Fibroblast of skin of left biceps (primary cell): ENCODE measurements around the gene STK10.

ENCODE experiments used
- DNase-seq, 2 experiments: peaks; one replicate each; pipeline ENCODE4 v3.0.0-alpha.2; 2013; ENCODE audit warnings: low read depth in 2 of 2

Gene STK10

DNA sequence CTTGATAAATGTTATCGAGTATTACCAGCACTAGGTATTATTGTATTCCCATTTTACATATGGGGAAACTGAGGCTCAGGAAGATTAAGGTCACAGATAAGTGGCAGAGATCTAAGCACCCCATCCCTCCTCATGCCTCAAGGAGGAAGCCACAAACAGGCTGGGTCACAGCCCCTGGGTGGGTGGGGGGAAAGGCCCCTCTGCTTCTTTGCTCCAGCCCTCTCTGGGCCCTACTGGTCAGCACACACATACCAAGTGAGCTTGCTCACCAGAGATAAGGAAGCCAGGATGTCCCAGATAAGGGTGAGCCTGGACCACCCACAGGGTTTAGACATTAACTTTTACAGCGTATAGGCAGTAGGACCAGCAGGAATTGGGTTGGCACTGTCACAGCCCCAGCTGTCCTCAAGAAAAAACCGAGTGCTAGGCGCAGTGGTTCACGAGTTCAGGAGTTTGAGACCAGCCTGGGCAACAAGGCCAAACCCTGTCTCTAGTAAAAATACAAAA is 45.3 kb downstream of the STK10 start:
- no peak for DNase-seq

- no peak for DNase-seq
These were observed 46.1 kb downstream of the STK10 start for GRCh38 chr5:172141949-172142319.

- DNase-seq, result no peak
These were observed 47.2 kb downstream of the STK10 start for GRCh38 chr5:172140866-172141265.

- DNase-seq, result no peak
These were observed 47.9 kb downstream of the STK10 start for GRCh38 chr5:172140120-172140519.

- no peak for DNase-seq
These were observed 51.0 kb downstream of the STK10 start for GRCh38 chr5:172137046-172137445.

GRCh38 chr5:172133359-172134029 is 54.5 kb downstream of the STK10 start:
- peak; percentile 91 to 92 for DNase-seq

DNA sequence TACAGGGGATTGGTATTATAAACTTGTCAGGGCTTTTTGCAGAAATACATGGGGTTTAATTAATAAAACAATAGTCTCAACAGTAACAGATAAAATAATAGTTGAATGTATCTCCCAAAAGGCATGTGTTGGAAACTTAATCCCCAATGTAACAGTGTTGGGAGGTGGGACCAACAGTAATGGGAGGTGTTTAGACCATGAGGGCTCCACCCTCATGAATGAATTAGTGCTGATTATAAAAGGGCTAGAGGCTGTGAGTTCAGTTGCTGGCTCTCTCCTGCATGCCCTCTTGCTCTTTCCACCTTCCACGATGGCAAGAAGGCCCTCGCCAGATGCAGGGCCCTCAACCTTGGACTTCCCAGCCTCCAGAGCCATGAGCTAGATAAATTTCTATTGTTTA is 56.3 kb downstream of the STK10 start:
- no peak for DNase-seq

- DNase-seq, result no peak
These were observed 58.6 kb downstream of the STK10 start for GRCh38 chr5:172129256-172129910.

- DNase-seq, result no peak
These were observed 60.4 kb downstream of the STK10 start for GRCh38 chr5:172127581-172127980.

DNA sequence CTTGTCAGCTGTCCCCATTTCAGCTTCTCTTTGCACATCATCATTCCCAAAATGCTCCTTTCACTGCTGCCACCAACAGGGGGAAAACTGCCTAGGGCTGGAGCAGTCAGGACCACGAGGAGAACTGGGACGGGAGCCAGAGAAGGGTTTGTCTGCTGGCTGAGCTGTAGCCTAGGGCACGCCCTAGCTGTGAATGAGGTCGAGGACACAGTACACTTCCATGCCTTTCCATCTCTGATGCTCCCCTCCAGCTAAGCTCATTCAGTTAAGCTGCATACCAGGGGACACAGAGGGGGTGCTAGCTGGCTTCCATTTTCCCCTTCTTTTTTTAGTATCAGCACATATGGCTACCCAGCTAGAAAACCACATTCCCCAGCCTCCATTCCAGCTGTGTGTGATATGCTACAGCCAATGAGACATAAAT is 64.7 kb downstream of the STK10 start:
- DNase-seq, result peak; percentile 55 to 56

DNA sequence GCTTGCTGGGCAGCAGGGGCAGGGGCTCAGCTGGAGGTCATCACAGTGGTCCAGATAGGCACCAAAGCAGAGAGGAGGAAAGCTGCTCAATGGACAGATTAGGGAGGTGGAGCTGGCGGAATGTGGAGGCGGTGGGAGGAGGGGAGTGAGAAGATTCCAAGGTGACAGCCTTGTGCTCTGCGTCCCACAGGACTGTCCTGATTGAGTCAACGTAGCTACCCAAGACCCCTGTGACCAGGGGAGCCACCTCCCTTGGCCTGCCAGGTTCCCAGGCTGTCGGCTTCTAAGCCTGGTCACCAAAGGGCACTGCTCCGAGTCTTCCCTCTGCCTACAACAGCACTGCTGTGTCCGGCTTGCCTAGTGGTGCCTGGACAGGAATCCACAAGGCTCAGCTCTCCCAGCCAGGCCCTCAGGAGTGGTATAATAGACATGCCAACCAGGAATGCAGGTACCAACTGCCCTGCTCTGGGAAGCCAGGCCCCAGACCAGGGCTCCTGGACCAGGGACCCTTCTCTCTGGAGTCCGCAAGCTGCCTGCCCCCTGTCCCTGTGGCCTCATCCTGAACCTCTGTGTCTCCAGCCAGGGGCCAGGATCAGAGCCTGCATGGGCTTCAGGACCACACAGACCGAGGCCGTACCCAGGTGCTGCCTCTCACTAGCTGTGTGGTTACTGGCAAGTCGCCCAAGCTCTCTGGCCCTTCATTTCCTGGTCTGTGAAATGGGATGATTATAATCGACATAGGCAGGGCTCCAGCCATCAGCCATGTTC is 67.9 kb downstream of the STK10 start:
- DNase-seq, result no peak

DNA sequence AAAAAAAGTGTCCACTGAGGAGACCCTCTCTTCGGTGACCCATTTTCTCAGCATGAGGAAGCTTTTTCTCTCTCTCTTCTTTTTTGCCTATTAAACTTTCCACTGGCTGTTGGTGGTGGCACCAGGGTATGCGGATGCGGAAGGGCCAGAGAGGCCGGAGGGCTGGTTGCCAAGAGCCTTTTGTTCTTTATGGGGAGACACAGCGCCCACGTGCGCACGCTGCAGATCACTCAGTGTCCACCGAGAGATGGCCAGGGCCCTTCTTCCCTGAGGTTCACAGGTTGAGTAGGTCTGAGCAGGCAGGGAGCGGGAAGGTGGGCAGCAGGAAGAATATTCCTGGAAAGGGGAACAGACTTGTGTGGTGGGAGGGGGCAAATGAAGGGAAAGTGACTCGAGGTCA is 69.1 kb downstream of the STK10 start:
- no peak for DNase-seq

DNA sequence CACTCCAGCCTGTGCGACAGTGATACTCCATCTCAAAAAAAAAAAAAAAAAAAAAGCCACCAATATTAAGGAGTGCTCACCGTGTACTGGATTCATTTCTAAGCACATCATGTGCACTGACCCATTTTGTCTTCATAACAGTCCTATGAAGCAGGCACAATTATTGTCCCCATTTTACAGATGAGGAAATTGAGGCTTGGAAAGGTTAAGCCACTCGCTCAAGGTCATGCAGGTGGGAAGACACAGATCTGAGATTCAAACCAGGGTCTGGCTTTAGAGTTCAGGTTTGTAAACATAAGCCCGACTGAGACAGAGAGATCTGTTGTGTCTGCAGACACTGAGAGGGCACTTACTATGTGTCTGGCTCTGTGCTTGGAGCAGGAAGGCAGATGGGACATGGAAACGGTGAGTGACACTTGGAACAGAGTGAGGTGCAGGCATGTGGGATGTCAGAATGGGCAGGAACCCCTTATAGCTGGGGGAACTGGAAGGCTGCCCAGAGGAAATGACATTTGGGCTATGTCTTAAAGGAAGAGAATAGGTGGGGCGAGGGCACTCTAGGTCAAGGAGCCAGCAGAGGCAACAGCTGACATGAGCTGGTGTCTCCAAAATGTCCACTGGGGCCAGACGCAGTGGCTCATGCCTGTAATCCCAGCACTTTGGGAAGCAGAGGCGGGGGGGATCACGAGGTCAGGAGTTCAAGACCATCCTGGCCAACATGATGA is 69.9 kb downstream of the STK10 start:
- no peak for DNase-seq

GRCh38 chr5:172115541-172115982 is 72.5 kb downstream of the STK10 start:
- DNase-seq, result no peak

DNA sequence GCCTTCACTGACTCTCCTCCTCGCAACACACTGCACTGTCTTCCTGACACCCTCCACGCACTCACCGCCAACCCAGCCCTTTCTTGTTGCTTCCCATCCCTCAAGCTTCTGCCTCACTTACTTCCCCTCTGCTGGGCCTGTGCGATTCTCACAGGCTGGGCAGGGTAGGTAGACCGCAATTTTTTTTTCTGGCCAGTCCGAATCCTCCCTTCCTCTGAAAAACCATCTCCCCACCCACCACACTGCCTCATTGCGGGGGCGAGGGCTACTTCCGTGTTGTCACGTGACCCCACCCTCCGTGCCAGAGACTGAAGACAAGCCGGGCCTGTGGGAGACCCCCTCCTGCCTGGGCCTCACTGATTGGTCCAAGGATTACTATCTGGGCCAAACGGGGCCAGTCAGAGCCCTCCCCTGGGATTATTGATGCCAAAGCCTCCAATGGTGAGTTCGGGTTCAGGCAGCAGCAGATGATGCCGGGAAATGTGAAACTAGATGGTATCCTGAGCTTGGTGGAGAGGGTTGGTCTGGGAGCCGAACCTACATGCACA is 73.1 kb downstream of the STK10 start:
- no peak for DNase-seq

DNA sequence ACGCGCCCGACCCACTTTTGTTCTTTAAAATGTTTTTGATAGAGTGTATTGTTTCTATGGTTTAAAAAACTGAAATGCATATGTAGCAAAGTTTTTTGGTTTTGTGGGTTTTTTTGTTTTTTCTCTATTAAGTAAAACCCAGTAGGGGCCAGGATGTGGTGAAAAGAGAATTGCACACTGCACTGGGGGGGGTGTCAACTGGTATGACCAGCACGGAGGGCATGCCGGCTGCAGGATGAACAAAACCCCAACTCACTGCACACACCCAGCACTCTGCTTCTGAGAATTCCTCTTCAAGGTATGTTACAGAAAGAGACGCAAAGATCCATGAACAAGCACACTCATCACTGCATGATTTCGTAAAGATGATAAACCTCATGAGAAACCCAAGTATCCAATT is 75.0 kb downstream of the STK10 start:
- no peak for DNase-seq

DNA sequence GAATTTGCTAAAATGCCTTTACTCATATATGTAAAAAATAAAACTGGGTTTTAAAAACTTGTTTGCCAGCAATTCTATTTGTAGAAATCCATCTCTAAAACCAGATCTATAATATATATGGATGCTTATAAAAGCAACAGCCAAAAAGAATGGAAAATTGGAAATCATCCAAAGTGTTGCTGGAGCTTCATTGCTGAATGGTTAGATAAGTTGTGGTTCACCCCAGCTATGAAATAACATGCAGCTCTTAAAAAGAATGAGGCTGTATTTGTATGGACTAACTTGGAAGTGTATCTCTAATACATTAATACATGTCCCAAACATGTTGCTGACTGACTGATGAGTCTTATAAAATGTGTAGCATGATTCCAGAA is 76.2 kb downstream of the STK10 start:
- peak; percentile 78 to 86 for DNase-seq

- DNase-seq, result no peak
These were observed 76.8 kb downstream of the STK10 start for GRCh38 chr5:172110921-172111851.

GRCh38 chr5:172110260-172110815 is 77.7 kb downstream of the STK10 start:
- no peak for DNase-seq

DNA sequence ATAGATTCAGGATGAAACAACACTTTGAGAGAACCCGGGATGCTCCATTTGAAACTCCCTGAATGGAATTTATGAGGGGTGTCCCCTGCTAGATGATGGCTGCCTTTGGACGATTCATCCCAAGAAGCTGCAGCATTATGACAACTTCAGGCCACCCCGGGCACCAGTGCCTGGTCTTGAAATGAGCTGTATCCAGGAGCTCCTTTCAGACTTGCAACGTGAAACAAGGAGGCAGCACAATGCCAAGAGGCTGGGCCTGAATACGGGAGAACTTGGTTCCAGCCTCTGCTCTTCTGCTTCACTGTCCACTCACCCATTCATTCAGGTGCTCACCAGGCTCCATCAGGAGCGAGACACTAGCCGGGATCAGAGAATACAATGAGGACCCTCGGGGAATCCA is 78.3 kb downstream of the STK10 start:
- no peak for DNase-seq
